IMR-90 (cell line): ENCODE data around the gene BCAR1. TPM values are rescaled to one million over a fixed set of nuclear protein-coding genes. Genes with fewer than 3 reads are reported as not detected.

ENCODE experiments used
- ATAC-seq: fragments of 200-7000 bp; cut with Tn5 transposase; 2 replicates; pipeline ENCODE4 v1.9.1; 2020; ENCODE audit warnings: low read depth, mild to moderate bottlenecking, moderate library complexity
- BruUV-seq: library from RNA; stranded (reverse); fragments of 400-500 nt; replicated peaks from 2 replicates; lab custom pipeline; 2021; lab: Mats Ljungman, UMichigan
- CTCF ChIA-PET: fragments of 300-600 bp; formaldehyde crosslinking; extraction: SDS; loops from one replicate; lab custom pipeline; 2021; ENCODE audit warnings: antibody characterized with exemption; lab: Yijun Ruan, JAX
- POLR2A ChIA-PET: fragments of 300-600 bp; sonication (Branson Sonifier 250); formaldehyde crosslinking; loops from one replicate; lab custom pipeline; 2022; ENCODE audit warnings: antibody characterized with exemption; ENCODE audit not compliant: unreplicated experiment; lab: Charles Lee
- DNase-seq: peaks from one replicate; pipeline ENCODE4 v3.0.0; 2013
- H2AFZ ChIP-seq: replicated peaks from 2 replicates; pipeline ENCODE3; 2013; ENCODE audit warnings: low read length, mild to moderate bottlenecking; ENCODE audit not compliant: poor library complexity
- H2AK5ac ChIP-seq: 2 replicates; pipeline ENCODE4 v1.6.1; 2013; ENCODE audit warnings: low read depth, low read length, inconsistent platforms
- H2AK9ac ChIP-seq: replicated peaks from 2 replicates; pipeline ENCODE3; 2013; ENCODE audit warnings: mild to moderate bottlenecking, low read depth, low read length, moderate library complexity; ENCODE audit not compliant: poor library complexity
- H2BK120ac ChIP-seq: 2 replicates; pipeline ENCODE4 v1.6.1; 2013; ENCODE audit warnings: low read depth, low read length, inconsistent platforms
- H2BK15ac ChIP-seq: 3 replicates; pipeline ENCODE4 v1.6.1; 2013; ENCODE audit warnings: low read depth, low read length, inconsistent platforms
- H2BK20ac ChIP-seq: 2 replicates; pipeline ENCODE4 v1.6.1; 2013; ENCODE audit warnings: low read depth, mild to moderate bottlenecking, inconsistent platforms, low read length, moderate library complexity
- H2BK5ac ChIP-seq: 2 replicates; pipeline ENCODE4 v1.6.1; 2013; ENCODE audit warnings: mild to moderate bottlenecking, low read depth, low read length, inconsistent platforms; ENCODE audit not compliant: poor library complexity, severe bottlenecking
- H3K14ac ChIP-seq: replicated peaks from 2 replicates; pipeline ENCODE4 v1.6.1; 2013; ENCODE audit warnings: low read depth, low read length, inconsistent platforms
- H3K18ac ChIP-seq: 2 replicates; pipeline ENCODE4 v1.6.1; 2013; ENCODE audit warnings: low read depth, low read length, control low read depth
- H3K23ac ChIP-seq: 2 replicates; pipeline ENCODE4 v1.6.1; 2013; ENCODE audit warnings: low read depth, low read length, inconsistent platforms
- H3K27ac ChIP-seq: 2 replicates; pipeline ENCODE4 v1.5.1; 2013; ENCODE audit warnings: mild to moderate bottlenecking, control low read depth, low read length; ENCODE audit not compliant: insufficient read depth
- H3K27me3 ChIP-seq: 2 replicates; pipeline ENCODE4 v1.6.1; 2013; ENCODE audit warnings: low read length; ENCODE audit not compliant: control insufficient read depth, insufficient read depth
- H3K36me3 ChIP-seq: 2 replicates; pipeline ENCODE4 v1.6.1; 2013; ENCODE audit warnings: low read length, mixed read lengths; ENCODE audit not compliant: control insufficient read depth, insufficient read depth
- H3K4ac ChIP-seq: 2 replicates; pipeline ENCODE4 v1.6.1; 2013; ENCODE audit warnings: low read depth, low read length, inconsistent platforms
- H3K4me1 ChIP-seq: 2 replicates; pipeline ENCODE4 v1.6.1; 2013; ENCODE audit warnings: low read length, mixed read lengths; ENCODE audit not compliant: control insufficient read depth, insufficient read depth
- H3K4me2 ChIP-seq: 2 replicates; pipeline ENCODE4 v1.6.1; 2013; ENCODE audit warnings: low read depth, mild to moderate bottlenecking, control low read depth, low read length, moderate library complexity
- H3K4me3 ChIP-seq: 2 replicates; pipeline ENCODE4 v1.5.1; 2013; ENCODE audit warnings: low read depth, mild to moderate bottlenecking, control low read depth, low read length, moderate library complexity; ENCODE audit not compliant: insufficient read depth
- H3K56ac ChIP-seq: 2 replicates; pipeline ENCODE4 v1.6.1; 2013; ENCODE audit warnings: low read length, inconsistent platforms; ENCODE audit not compliant: insufficient read depth; ENCODE audit errors: extremely low read depth
- H3K79me1 ChIP-seq, 2 experiments: 2 replicates each; pipeline ENCODE4 v1.6.1; 2013; ENCODE audit warnings: low read length in 2 of 2, inconsistent platforms in 1 of 2, low read depth in 1 of 2
- H3K9ac ChIP-seq: 2 replicates; pipeline ENCODE4 v1.6.1; 2013; ENCODE audit warnings: low read depth, low read length, control low read depth
- H3K9me1 ChIP-seq: 2 replicates; pipeline ENCODE4 v1.6.1; 2013; ENCODE audit warnings: low read length, inconsistent platforms; ENCODE audit not compliant: insufficient read depth
- H3K9me3 ChIP-seq: 2 replicates; pipeline ENCODE4 v1.6.1; 2013; ENCODE audit warnings: low read length; ENCODE audit not compliant: control insufficient read depth, insufficient read depth
- H4K20me1 ChIP-seq: 2 replicates; pipeline ENCODE4 v1.6.1; 2013; ENCODE audit warnings: low read length, inconsistent platforms; ENCODE audit not compliant: insufficient read depth
- H4K5ac ChIP-seq: 2 replicates; pipeline ENCODE4 v1.6.1; 2013; ENCODE audit warnings: mild to moderate bottlenecking, low read depth, low read length, control low read depth
- H4K8ac ChIP-seq, 2 experiments: 2 replicates each; pipeline ENCODE4 v1.6.1; 2013; ENCODE audit warnings: low read depth in 2 of 2, low read length in 2 of 2, control low read depth in 1 of 2, inconsistent platforms in 1 of 2
- H4K91ac ChIP-seq: 2 replicates; pipeline ENCODE4 v1.6.1; 2013; ENCODE audit warnings: low read depth, low read length, inconsistent platforms; ENCODE audit not compliant: insufficient read depth
- CEBPB ChIP-seq: IDR thresholded peaks from 2 replicates; pipeline ENCODE4 v1.6.1; 2012; ENCODE audit warnings: low read depth, low read length, improper control_type of control experiment
- CHD1 ChIP-seq: IDR thresholded peaks from 2 replicates; pipeline ENCODE4 v1.6.1; 2012; ENCODE audit warnings: low read depth, low read length, improper control_type of control experiment
- MAFK ChIP-seq: IDR thresholded peaks from 2 replicates; pipeline ENCODE4 v1.6.1; 2012; ENCODE audit warnings: low read depth, low read length, improper control_type of control experiment
- MAZ ChIP-seq: IDR thresholded peaks from 2 replicates; pipeline ENCODE4 v1.6.1; 2012; ENCODE audit warnings: low read depth, mild to moderate bottlenecking, low read length, improper control_type of control experiment, moderate library complexity, borderline replicate concordance
- POLR2A ChIP-seq: IDR thresholded peaks from 2 replicates; pipeline ENCODE4 v1.6.1; 2012; ENCODE audit warnings: mild to moderate bottlenecking, low read depth, low read length
- RAD21 ChIP-seq: IDR thresholded peaks from 2 replicates; pipeline ENCODE4 v1.6.1; 2012; ENCODE audit warnings: low read length, improper control_type of control experiment
- WGBS, 2 experiments: methylation state at CpG; one replicate each; pipeline versions ENCODE4 v1.1.5 to v1.1.7; 2013; ENCODE audit warnings: missing lambda C conversion rate in 2 of 2; ENCODE audit not compliant: insufficient read length in 1 of 2; ENCODE audit errors: extremely low coverage in 2 of 2; 5-methylcytosine and 5-hydroxymethylcytosine counted together
- dilution Hi-C: fragments of 300-500 bp; cut with HindIII; formaldehyde crosslinking; loops from one replicate; pipeline ENCODE4 v1.14.3; 2018; ENCODE audit warnings: low sequenced_read_pairs; ENCODE audit not compliant: unreplicated experiment
- in situ Hi-C: fragments of 300-500 bp; cut with MboI; formaldehyde crosslinking; loops from 3 replicates; pipeline ENCODE4 v1.14.3; 2019; ENCODE audit warnings: low sequenced_read_pairs, inconsistent platforms, mixed read lengths
- intact Hi-C: fragments of 100-400 bp; cut with micrococcal nuclease; formaldehyde crosslinking; loops from 2 replicates; pipeline ENCODE4 v1.10.0; 2022
- polyA plus RNA-seq, 3 experiments: library from polyadenylated mRNA; depleted of rRNA; stranded (reverse); fragments of >200 nt; gene quantifications; 2 replicates each; pipeline ENCODE4 v1.2.3, GENCODE V29; 2012; ENCODE audit warnings: low replicate concordance in 1 of 3
- total RNA-seq: library from RNA; depleted of rRNA; stranded (reverse); fragments of >200 nt; gene quantifications from 2 replicates; pipeline ENCODE4 v1.2.3, GENCODE V29; 2012
- TF ChIP-seq, protein P1 (sequence below): fragments of 150-350 bp; IDR thresholded peaks from 2 replicates; pipeline ENCODE4 v1.6.1; 2017; ENCODE audit warnings: mild to moderate bottlenecking, antibody characterized with exemption, low read length, low read depth

BCAR1 gene
- total and polyA plus RNA-seq, 2 of the 4 experiments (the other 2 are of a cell fraction): 18.1 to 99.4 TPM

DNA sequence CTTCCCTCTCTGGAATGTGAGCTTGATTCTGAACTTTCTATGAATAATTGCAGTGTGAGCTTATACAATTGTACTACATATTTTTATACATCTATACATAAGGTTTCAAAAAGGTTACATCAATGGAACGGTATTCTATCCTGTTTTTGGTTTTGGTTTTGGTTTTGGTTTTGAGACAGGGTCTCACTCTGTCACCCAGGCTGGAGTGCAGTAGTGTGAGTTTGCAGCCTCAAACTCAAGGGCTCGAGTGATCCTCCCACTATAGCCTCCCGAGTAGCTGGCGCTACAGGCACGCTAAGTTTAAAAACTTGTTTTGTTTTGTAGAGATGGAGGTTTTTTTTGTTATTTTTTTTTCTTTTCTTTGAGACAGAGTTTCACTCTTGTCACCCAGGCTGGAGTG is 31.6 kb downstream of the BCAR1 start:
- intact Hi-C loops: no loop called here
- no TSS peak for BruUV-seq
- H3K23ac ChIP-seq: no peak overlapping the region
- dilution Hi-C loops: no loop called here
- no peak overlapping the region for H2AFZ ChIP-seq
- no CpG with 5 or more reads among the region's 5 CpGs for WGBS, 2 experiments
- H4K91ac ChIP-seq: no peak overlapping the region
- no peak overlapping the region for H2AK9ac ChIP-seq
- H2BK5ac ChIP-seq: no peak overlapping the region
- no peak overlapping the region for H3K14ac ChIP-seq
- H3K56ac ChIP-seq: no peak overlapping the region
- H2AK5ac ChIP-seq: no peak overlapping the region
- no peak overlapping the region for H4K8ac ChIP-seq
- H3K27me3 ChIP-seq: no peaks in the 10 kb centered on the region
- H3K27ac ChIP-seq: no peak overlapping the region
- H3K79me1 ChIP-seq: no peaks in the 10 kb centered on the region
- POLR2A ChIA-PET: no interaction called here
- H3K4me3 ChIP-seq: no peak overlapping the region
- H3K4ac ChIP-seq: no peak overlapping the region
- no peaks in the 10 kb centered on the region for H3K4me1 ChIP-seq
- H3K9me3 ChIP-seq: no peaks in the 10 kb centered on the region
- no peak overlapping the region for H2BK120ac ChIP-seq
- H3K9ac ChIP-seq: no peak overlapping the region
- H3K4me2 ChIP-seq: no peak overlapping the region
- peaks cover 3% of the 10 kb centered on the region for H4K20me1 ChIP-seq
- no peaks in the 10 kb centered on the region for H3K36me3 ChIP-seq
- H3K18ac ChIP-seq: no peak overlapping the region
- no peak for ATAC-seq
- in situ Hi-C loops: loop anchor here (25.0 kb wide), 2 partner anchors 367 to 542 kb away; no protein-coding TSS in a partner anchor
- CTCF ChIA-PET: interaction anchor here (0.5 kb wide), 1 partner anchor 20 kb away, joined by 3 read pairs; no protein-coding TSS in a partner anchor
- no peak overlapping the region for H2BK20ac ChIP-seq
- TF ChIP-seq MAFK (no peak), CHD1 (no peak), POLR2A (no peak), MAZ (no peak), RAD21 (no peak), CEBPB (no peak)
- TF ChIP-seq, protein P1, sequence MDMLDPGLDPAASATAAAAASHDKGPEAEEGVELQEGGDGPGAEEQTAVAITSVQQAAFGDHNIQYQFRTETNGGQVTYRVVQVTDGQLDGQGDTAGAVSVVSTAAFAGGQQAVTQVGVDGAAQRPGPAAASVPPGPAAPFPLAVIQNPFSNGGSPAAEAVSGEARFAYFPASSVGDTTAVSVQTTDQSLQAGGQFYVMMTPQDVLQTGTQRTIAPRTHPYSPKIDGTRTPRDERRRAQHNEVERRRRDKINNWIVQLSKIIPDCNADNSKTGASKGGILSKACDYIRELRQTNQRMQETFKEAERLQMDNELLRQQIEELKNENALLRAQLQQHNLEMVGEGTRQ: no peak
- H2BK15ac ChIP-seq: no peak overlapping the region
- H4K5ac ChIP-seq: no peak overlapping the region
- DNase-seq: no peak
- H3K9me1 ChIP-seq: no peaks in the 10 kb centered on the region
